ENCODE measurements around the gene KREMEN1.

GRCh38 chr22:29145321-29146072 is 72.7 kb downstream of the KREMEN1 start:
- TF ChIP-seq POLR2A (IDR thresholded peaks at IDR 0.05; ENCODE audit: low read length) (no peak), GATA1 (IDR thresholded peaks at IDR 0.05; ENCODE audit: low read depth, low read length) (no peak)

All from erythroblast (primary cell).